SH-SY5Y (cell line): Measurements from ENCODE around the gene PITPNC1.

ENCODE experiments used
- GATA2 ChIP-seq: IDR thresholded peaks from 2 replicates; pipeline ENCODE4 v1.6.1; 2011; ENCODE audit warnings: mild to moderate bottlenecking, low read depth, low read length
- GATA3 ChIP-seq: IDR thresholded peaks from 2 replicates; pipeline ENCODE4 v1.6.1; 2011; ENCODE audit warnings: low read depth, mild to moderate bottlenecking, low read length, moderate library complexity

PITPNC1 gene

GRCh38 chr17:67563692-67564228 lies 186.7 kb downstream of the PITPNC1 start:
- TF ChIP-seq GATA2 (no peak), GATA3 (peak; percentile 42; the same call in 1 of the 2 replicates)

- no peak for TF ChIP-seq GATA3
- no peak for TF ChIP-seq GATA2
Observed at GRCh38 chr17:67565068-67565467, 188.0 kb downstream of the PITPNC1 start.

- TF ChIP-seq GATA2 (no peak), GATA3 (no peak)
Observed at GRCh38 chr17:67566656-67567055, 189.6 kb downstream of the PITPNC1 start.

GRCh38 chr17:67569015-67569451 lies 192.0 kb downstream of the PITPNC1 start:
- TF ChIP-seq GATA3 = no peak
- TF ChIP-seq GATA2 = no peak

GRCh38 chr17:67569873-67570272 lies 192.8 kb downstream of the PITPNC1 start:
- no peak for TF ChIP-seq GATA3

- TF ChIP-seq GATA3 = no peak
- TF ChIP-seq GATA2 = no peak
Observed at GRCh38 chr17:67570797-67571196, 193.7 kb downstream of the PITPNC1 start.

- TF ChIP-seq GATA2 = no peak
- TF ChIP-seq GATA3 = no peak
Observed at GRCh38 chr17:67571478-67571877, 194.4 kb downstream of the PITPNC1 start.

- TF ChIP-seq GATA3 = no peak
- TF ChIP-seq GATA2 = no peak
Observed at GRCh38 chr17:67573987-67574657, 197.0 kb downstream of the PITPNC1 start.

GRCh38 chr17:67574658-67575293 lies 197.7 kb downstream of the PITPNC1 start:
- TF ChIP-seq GATA3 = no peak
- no peak for TF ChIP-seq GATA2

- TF ChIP-seq GATA3 = no peak
- no peak for TF ChIP-seq GATA2
Observed at GRCh38 chr17:67575325-67575724, 198.2 kb downstream of the PITPNC1 start.

- TF ChIP-seq GATA3 = no peak
- TF ChIP-seq GATA2 = no peak
Observed at GRCh38 chr17:67576471-67577115, 199.5 kb downstream of the PITPNC1 start.

- TF ChIP-seq GATA2 = no peak
- no peak for TF ChIP-seq GATA3
Observed at GRCh38 chr17:67577429-67578141, 200.5 kb downstream of the PITPNC1 start.

- TF ChIP-seq GATA3 = no peak
- no peak for TF ChIP-seq GATA2
Observed at GRCh38 chr17:67578142-67578457, 201.0 kb downstream of the PITPNC1 start.

- TF ChIP-seq GATA3 (no peak), GATA2 (no peak)
Observed at GRCh38 chr17:67582673-67583081, 205.6 kb downstream of the PITPNC1 start.
